MM.1S (cell line): ENCODE measurements around the gene ABCC6.
"Not testable (repeated sequence)": the region's sequence is repeated elsewhere in the genome, so short reads cannot be mapped to it uniquely, and the experiment has no call there.

Source experiments
- CTCF ChIP-seq: fragments of 300-600 bp; sonication (generic); IDR thresholded peaks from 2 replicates; pipeline ENCODE4 v1.5.1; 2016; ENCODE audit warnings: antibody characterized with exemption, low read length, mixed read lengths
- EZH2 ChIP-seq: fragments of 300-600 bp; sonication (generic); optimal IDR thresholded peaks from 2 replicates; pipeline ENCODE3; 2017; ENCODE audit warnings: low read depth, mild to moderate bottlenecking, antibody characterized with exemption, low read length, mixed read lengths
- EZH2phosphoT487 ChIP-seq: fragments of 300-600 bp; sonication (generic); IDR thresholded peaks from 2 replicates; pipeline ENCODE4 v1.6.1; 2018; ENCODE audit warnings: antibody characterized with exemption, low read length

- not testable (repeated sequence) for TF ChIP-seq EZH2, CTCF, EZH2phosphoT487
Observed at GRCh38 chr16:16218787-16219186, 4.5 kb downstream of the ABCC6 start.
